GM18508 (cell line): ENCODE data around the gene TMEM212.
A peak's percentile ranks its signal among the peaks of the same experiment; 100 is the strongest.
"Not testable (repeated sequence)": the region's sequence is repeated elsewhere in the genome, so short reads cannot be mapped to it uniquely, and the experiment has no call there.

Experiments used
- ATAC-seq: cut with Tn5 transposase; IDR thresholded peaks from one replicate; pipeline ENCODE4 v1.9.1; 2021; ENCODE audit warnings: moderate number of reproducible peaks; ENCODE audit not compliant: insufficient read depth, unreplicated experiment

Gene TMEM212

GRCh38 chr3:171812811-171813210, 30.3 kb upstream of the TMEM212 start:
- no peak for ATAC-seq

GRCh38 chr3:171813278-171813896, 29.8 kb upstream of the TMEM212 start:
- ATAC-seq = no peak

GRCh38 chr3:171813897-171814460, 29.2 kb upstream of the TMEM212 start:
- no peak for ATAC-seq

GRCh38 chr3:171814662-171815061, 28.5 kb upstream of the TMEM212 start:
- ATAC-seq = not testable (repeated sequence)

GRCh38 chr3:171815973-171816595, 27.1 kb upstream of the TMEM212 start:
- no peak for ATAC-seq

GRCh38 chr3:171817074-171817800, 25.9 kb upstream of the TMEM212 start:
- no peak for ATAC-seq

- no peak for ATAC-seq
Observed at GRCh38 chr3:171821044-171821443, 22.1 kb upstream of the TMEM212 start.

GRCh38 chr3:171821778-171822358, 21.3 kb upstream of the TMEM212 start:
- ATAC-seq = no peak

GRCh38 chr3:171822431-171823106, 20.6 kb upstream of the TMEM212 start:
- ATAC-seq = peak; percentile 85

GRCh38 chr3:171824116-171824515, 19.0 kb upstream of the TMEM212 start:
- ATAC-seq = no peak

GRCh38 chr3:171824824-171825221, 18.3 kb upstream of the TMEM212 start:
- no peak for ATAC-seq

GRCh38 chr3:171825222-171825828, 17.8 kb upstream of the TMEM212 start:
- no peak for ATAC-seq

- ATAC-seq = no peak
Observed at GRCh38 chr3:171827385-171827784, 15.8 kb upstream of the TMEM212 start.

GRCh38 chr3:171827836-171828458, 15.2 kb upstream of the TMEM212 start:
- no peak for ATAC-seq

GRCh38 chr3:171828902-171829770, 14.0 kb upstream of the TMEM212 start:
- no peak for ATAC-seq

- no peak for ATAC-seq
Observed at GRCh38 chr3:171829841-171830517, 13.2 kb upstream of the TMEM212 start.

- no peak for ATAC-seq
Observed at GRCh38 chr3:171830518-171830875, 12.7 kb upstream of the TMEM212 start.

GRCh38 chr3:171831936-171832335, 11.2 kb upstream of the TMEM212 start:
- ATAC-seq = no peak
